HEK293 (cell line): Measurements from ENCODE around the gene IRX1.

Source experiments
- CTCF ChIA-PET: fragments of 350-600 bp; formaldehyde crosslinking; extraction: SDS; loops from one replicate; lab custom pipeline; 2021; ENCODE audit warnings: antibody characterized with exemption; lab: Yijun Ruan, JAX
- POLR2A ChIA-PET: fragments of 300-600 bp; formaldehyde crosslinking; extraction: SDS; loops from one replicate; lab custom pipeline; 2020; ENCODE audit warnings: antibody characterized with exemption, inconsistent platforms; lab: Yijun Ruan, JAX
- H3K27ac ChIP-seq: fragments of 200-500 bp; sonication (Bioruptor generic); 2 replicates; pipeline ENCODE4 v1.5.1; 2014; ENCODE audit warnings: low read depth, low read length, control low read depth, inconsistent platforms; ENCODE audit errors: extremely low read depth
- H3K36me3 ChIP-seq, 2 experiments: fragments of 200-500 bp in 1 of 2; sonication (Bioruptor generic) in 1 of 2; 1 replicate in 1 of 2; 2 replicates in 1 of 2; pipeline ENCODE4 v1.5.1; 2014 to 2017; ENCODE audit warnings: inconsistent platforms in 2 of 2, low read length in 2 of 2; ENCODE audit not compliant: control insufficient read depth in 2 of 2, insufficient read depth in 1 of 2
- H3K4me1 ChIP-seq: fragments of 200-500 bp; sonication (Bioruptor generic); 2 replicates; pipeline ENCODE4 v1.5.1; 2014; ENCODE audit warnings: mild to moderate bottlenecking, low read length, inconsistent platforms; ENCODE audit not compliant: control insufficient read depth, insufficient read depth
- H3K4me3 ChIP-seq: 2 replicates; pipeline ENCODE4 v1.5.1; 2011; ENCODE audit warnings: low read depth, mild to moderate bottlenecking, control low read depth, low read length, moderate library complexity
- H3K9me3 ChIP-seq: fragments of 200-500 bp; sonication (Bioruptor generic); 2 replicates; pipeline ENCODE4 v1.5.1; 2014; ENCODE audit warnings: low read depth, low read length, inconsistent platforms; ENCODE audit not compliant: control insufficient read depth, insufficient read depth
- KLF1 ChIP-seq: fragments of 450-650 bp; formaldehyde crosslinking; IDR thresholded peaks from 2 replicates; pipeline ENCODE4 v1.5.1; 2016; ENCODE audit warnings: missing biosample characterization, missing genetic modification characterization
- PRDM1 ChIP-seq: fragments of 450-650 bp; formaldehyde crosslinking; IDR thresholded peaks from 2 replicates; pipeline ENCODE4; 2016; ENCODE audit warnings: missing biosample characterization, missing genetic modification characterization
- ZBTB20 ChIP-seq: fragments of 450-650 bp; formaldehyde crosslinking; IDR thresholded peaks from 2 replicates; pipeline ENCODE4 v1.5.1; 2016; ENCODE audit warnings: missing biosample characterization, missing genetic modification characterization
- ZBTB49 ChIP-seq: fragments of 450-650 bp; formaldehyde crosslinking; IDR thresholded peaks from 2 replicates; pipeline ENCODE4 v1.5.1; 2016; ENCODE audit warnings: missing biosample characterization, missing genetic modification characterization, low read depth
- ZBTB8A ChIP-seq: fragments of 450-650 bp; formaldehyde crosslinking; IDR thresholded peaks from 2 replicates; pipeline ENCODE4 v1.5.1; 2016; ENCODE audit warnings: missing biosample characterization, missing genetic modification characterization
- ZIC2 ChIP-seq: fragments of 450-650 bp; formaldehyde crosslinking; IDR thresholded peaks from 2 replicates; pipeline ENCODE4 v1.5.1; 2016; ENCODE audit warnings: missing biosample characterization, missing genetic modification characterization
- ZNF112 ChIP-seq: fragments of 450-650 bp; formaldehyde crosslinking; IDR thresholded peaks from 2 replicates; pipeline ENCODE4 v1.5.0; 2017; ENCODE audit warnings: missing biosample characterization, missing genetic modification characterization
- ZNF19 ChIP-seq: fragments of 450-650 bp; formaldehyde crosslinking; IDR thresholded peaks from 2 replicates; pipeline ENCODE4; 2016; ENCODE audit warnings: missing biosample characterization, missing genetic modification characterization, low read depth
- ZNF248 ChIP-seq: fragments of 450-650 bp; formaldehyde crosslinking; IDR thresholded peaks from 2 replicates; pipeline ENCODE4 v1.5.1; 2017; ENCODE audit warnings: missing biosample characterization, missing genetic modification characterization
- ZNF292 ChIP-seq: fragments of 450-650 bp; formaldehyde crosslinking; IDR thresholded peaks from 2 replicates; pipeline ENCODE4 v1.5.1; 2016; ENCODE audit warnings: low read depth, missing biosample characterization, missing genetic modification characterization, borderline replicate concordance
- ZNF335 ChIP-seq: fragments of 450-650 bp; formaldehyde crosslinking; conservative IDR thresholded peaks from 2 replicates; pipeline ENCODE4 v1.5.1; 2016; ENCODE audit warnings: missing biosample characterization, missing genetic modification characterization
- ZNF391 ChIP-seq: fragments of 450-650 bp; formaldehyde crosslinking; IDR thresholded peaks from 2 replicates; pipeline ENCODE4 v1.5.1; 2016; ENCODE audit warnings: low read depth, missing biosample characterization, missing genetic modification characterization, borderline replicate concordance
- ZNF404 ChIP-seq: fragments of 450-650 bp; formaldehyde crosslinking; IDR thresholded peaks from 2 replicates; pipeline ENCODE4 v1.5.1; 2017; ENCODE audit warnings: missing biosample characterization, missing genetic modification characterization
- ZNF433 ChIP-seq: fragments of 450-650 bp; formaldehyde crosslinking; IDR thresholded peaks from 2 replicates; pipeline ENCODE4 v1.5.1; 2016; ENCODE audit warnings: missing biosample characterization, missing genetic modification characterization, low read depth
- ZNF544 ChIP-seq: fragments of 450-650 bp; formaldehyde crosslinking; IDR thresholded peaks from 2 replicates; pipeline ENCODE4 v1.5.0; 2017; ENCODE audit warnings: missing biosample characterization, missing genetic modification characterization
- ZNF549 ChIP-seq: fragments of 450-650 bp; IDR thresholded peaks from 2 replicates; pipeline ENCODE4 v1.5.1; 2018; ENCODE audit warnings: missing biosample characterization, missing genetic modification characterization, mild to moderate bottlenecking, inconsistent platforms, moderate library complexity
- ZNF558 ChIP-seq: fragments of 450-650 bp; formaldehyde crosslinking; IDR thresholded peaks from 2 replicates; pipeline ENCODE4 v1.5.1; 2016; ENCODE audit warnings: missing biosample characterization, missing genetic modification characterization
- ZNF624 ChIP-seq: fragments of 450-650 bp; formaldehyde crosslinking; IDR thresholded peaks from 2 replicates; pipeline ENCODE4 v1.5.1; 2017; ENCODE audit warnings: missing biosample characterization, missing genetic modification characterization
- ZNF670 ChIP-seq: fragments of 450-650 bp; formaldehyde crosslinking; IDR thresholded peaks from 2 replicates; pipeline ENCODE4 v1.5.1; 2016; ENCODE audit warnings: missing biosample characterization, missing genetic modification characterization, low read depth
- ZNF704 ChIP-seq: fragments of 450-650 bp; formaldehyde crosslinking; IDR thresholded peaks from 2 replicates; pipeline ENCODE4 v1.5.1; 2016; ENCODE audit warnings: missing biosample characterization, missing genetic modification characterization
- ZNF776 ChIP-seq: fragments of 450-650 bp; formaldehyde crosslinking; IDR thresholded peaks from 2 replicates; pipeline ENCODE4 v1.5.0; 2017; ENCODE audit warnings: missing biosample characterization, missing genetic modification characterization, borderline replicate concordance
- TF ChIP-seq, protein P1 (sequence below): fragments of 450-650 bp; formaldehyde crosslinking; IDR thresholded peaks from 2 replicates; pipeline ENCODE4 v1.5.1; 2016; ENCODE audit warnings: missing biosample characterization, missing genetic modification characterization
- TF ChIP-seq, protein P2 (sequence below): fragments of 450-650 bp; formaldehyde crosslinking; IDR thresholded peaks from 2 replicates; pipeline ENCODE4 v1.5.1; 2016; ENCODE audit warnings: missing biosample characterization, missing genetic modification characterization
- TF ChIP-seq, protein P3 (sequence below): fragments of 450-650 bp; formaldehyde crosslinking; IDR thresholded peaks from 2 replicates; pipeline ENCODE4 v1.5.1; 2016; ENCODE audit warnings: missing biosample characterization, missing genetic modification characterization

The IRX1 gene

GRCh38 chr5:3613726-3614125, 18.1 kb downstream of the IRX1 start (continued):
- TF ChIP-seq ZNF391 (tag by site-specific recombination), result no peak
- no peak for TF ChIP-seq ZIC2
- no peak for TF ChIP-seq ZNF558
- no peak for TF ChIP-seq ZNF624 (tag by site-specific recombination)

DNA sequence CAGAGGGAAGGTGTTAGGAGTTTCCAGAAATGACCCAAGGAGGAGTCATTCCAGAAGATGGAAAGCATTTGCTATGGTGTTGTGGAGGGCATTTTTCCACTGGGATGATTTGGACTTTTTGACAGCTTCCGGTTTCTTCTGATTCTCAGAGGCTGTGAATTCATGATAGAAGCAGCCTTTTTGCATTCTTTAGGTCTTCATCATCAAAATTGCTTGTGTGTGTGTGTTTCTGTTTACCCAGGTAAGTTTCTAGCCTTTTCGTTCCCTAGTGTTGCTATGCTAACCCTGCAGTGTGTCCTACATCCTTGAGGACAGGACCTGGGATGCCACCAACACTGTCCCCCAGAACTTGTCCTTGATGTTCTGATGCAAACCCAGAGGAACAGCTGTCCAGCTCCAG, 19.6 kb downstream of the IRX1 start:
- no peak for TF ChIP-seq ZBTB49
- no peak for TF ChIP-seq ZNF544 (tag by site-specific recombination)
- TF ChIP-seq ZNF404 (tag by site-specific recombination), result no peak
- TF ChIP-seq PRDM1, result no peak
- TF ChIP-seq ZNF335 (tag by site-specific recombination), result no peak
- no peak for TF ChIP-seq ZNF391 (tag by site-specific recombination)
- TF ChIP-seq ZNF433 (tag by site-specific recombination), result no peak
- TF ChIP-seq, protein P1, sequence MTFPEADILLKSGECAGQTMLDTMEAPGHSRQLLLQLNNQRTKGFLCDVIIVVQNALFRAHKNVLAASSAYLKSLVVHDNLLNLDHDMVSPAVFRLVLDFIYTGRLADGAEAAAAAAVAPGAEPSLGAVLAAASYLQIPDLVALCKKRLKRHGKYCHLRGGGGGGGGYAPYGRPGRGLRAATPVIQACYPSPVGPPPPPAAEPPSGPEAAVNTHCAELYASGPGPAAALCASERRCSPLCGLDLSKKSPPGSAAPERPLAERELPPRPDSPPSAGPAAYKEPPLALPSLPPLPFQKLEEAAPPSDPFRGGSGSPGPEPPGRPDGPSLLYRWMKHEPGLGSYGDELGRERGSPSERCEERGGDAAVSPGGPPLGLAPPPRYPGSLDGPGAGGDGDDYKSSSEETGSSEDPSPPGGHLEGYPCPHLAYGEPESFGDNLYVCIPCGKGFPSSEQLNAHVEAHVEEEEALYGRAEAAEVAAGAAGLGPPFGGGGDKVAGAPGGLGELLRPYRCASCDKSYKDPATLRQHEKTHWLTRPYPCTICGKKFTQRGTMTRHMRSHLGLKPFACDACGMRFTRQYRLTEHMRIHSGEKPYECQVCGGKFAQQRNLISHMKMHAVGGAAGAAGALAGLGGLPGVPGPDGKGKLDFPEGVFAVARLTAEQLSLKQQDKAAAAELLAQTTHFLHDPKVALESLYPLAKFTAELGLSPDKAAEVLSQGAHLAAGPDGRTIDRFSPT (tag by site-specific recombination), result no peak
- no peak for TF ChIP-seq ZNF248 (tag by site-specific recombination)
- TF ChIP-seq, protein P2, sequence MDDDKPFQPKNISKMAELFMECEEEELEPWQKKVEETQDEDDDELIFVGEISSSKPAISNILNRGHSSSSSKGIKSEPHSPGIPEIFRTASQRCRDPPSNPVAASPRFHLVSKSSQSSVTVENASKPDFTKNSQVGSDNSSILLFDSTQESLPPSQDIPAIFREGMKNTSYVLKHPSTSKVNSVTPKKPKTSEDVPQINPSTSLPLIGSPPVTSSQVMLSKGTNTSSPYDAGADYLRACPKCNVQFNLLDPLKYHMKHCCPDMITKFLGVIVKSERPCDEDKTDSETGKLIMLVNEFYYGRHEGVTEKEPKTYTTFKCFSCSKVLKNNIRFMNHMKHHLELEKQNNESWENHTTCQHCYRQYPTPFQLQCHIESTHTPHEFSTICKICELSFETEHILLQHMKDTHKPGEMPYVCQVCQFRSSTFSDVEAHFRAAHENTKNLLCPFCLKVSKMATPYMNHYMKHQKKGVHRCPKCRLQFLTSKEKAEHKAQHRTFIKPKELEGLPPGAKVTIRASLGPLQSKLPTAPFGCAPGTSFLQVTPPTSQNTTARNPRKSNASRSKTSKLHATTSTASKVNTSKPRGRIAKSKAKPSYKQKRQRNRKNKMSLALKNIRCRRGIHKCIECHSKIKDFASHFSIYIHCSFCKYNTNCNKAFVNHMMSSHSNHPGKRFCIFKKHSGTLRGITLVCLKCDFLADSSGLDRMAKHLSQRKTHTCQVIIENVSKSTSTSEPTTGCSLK (tag by site-specific recombination), result no peak
- no peak for TF ChIP-seq KLF1 (tag by site-specific recombination)
- TF ChIP-seq, all 188 proteins: peak for 0
- no peaks in the 10 kb centered on the region for H3K4me1 ChIP-seq
- H3K27ac ChIP-seq, result no peak overlapping the region
- no peak overlapping the region for H3K4me3 ChIP-seq
- ChIA-PET CTCF (no interaction called here), POLR2A (no interaction called here)
- no peaks in the 10 kb centered on the region for H3K9me3 ChIP-seq
- H3K36me3 ChIP-seq, result no peaks in the 10 kb centered on the region

GRCh38 chr5:3615829-3616228, 20.2 kb downstream of the IRX1 start:
- H3K9me3 ChIP-seq, result no peaks in the 10 kb centered on the region
- H3K36me3 ChIP-seq, result no peaks in the 10 kb centered on the region
- CTCF ChIA-PET, result interaction anchor here (1.0 kb wide), 1 partner anchor 46 kb away, joined by 3 read pairs; no protein-coding TSS in a partner anchor
- POLR2A ChIA-PET, result no interaction called here
- no peak overlapping the region for H3K27ac ChIP-seq
- H3K4me1 ChIP-seq, result no peaks in the 10 kb centered on the region
- no peak overlapping the region for H3K4me3 ChIP-seq
- TF ChIP-seq, protein P3, sequence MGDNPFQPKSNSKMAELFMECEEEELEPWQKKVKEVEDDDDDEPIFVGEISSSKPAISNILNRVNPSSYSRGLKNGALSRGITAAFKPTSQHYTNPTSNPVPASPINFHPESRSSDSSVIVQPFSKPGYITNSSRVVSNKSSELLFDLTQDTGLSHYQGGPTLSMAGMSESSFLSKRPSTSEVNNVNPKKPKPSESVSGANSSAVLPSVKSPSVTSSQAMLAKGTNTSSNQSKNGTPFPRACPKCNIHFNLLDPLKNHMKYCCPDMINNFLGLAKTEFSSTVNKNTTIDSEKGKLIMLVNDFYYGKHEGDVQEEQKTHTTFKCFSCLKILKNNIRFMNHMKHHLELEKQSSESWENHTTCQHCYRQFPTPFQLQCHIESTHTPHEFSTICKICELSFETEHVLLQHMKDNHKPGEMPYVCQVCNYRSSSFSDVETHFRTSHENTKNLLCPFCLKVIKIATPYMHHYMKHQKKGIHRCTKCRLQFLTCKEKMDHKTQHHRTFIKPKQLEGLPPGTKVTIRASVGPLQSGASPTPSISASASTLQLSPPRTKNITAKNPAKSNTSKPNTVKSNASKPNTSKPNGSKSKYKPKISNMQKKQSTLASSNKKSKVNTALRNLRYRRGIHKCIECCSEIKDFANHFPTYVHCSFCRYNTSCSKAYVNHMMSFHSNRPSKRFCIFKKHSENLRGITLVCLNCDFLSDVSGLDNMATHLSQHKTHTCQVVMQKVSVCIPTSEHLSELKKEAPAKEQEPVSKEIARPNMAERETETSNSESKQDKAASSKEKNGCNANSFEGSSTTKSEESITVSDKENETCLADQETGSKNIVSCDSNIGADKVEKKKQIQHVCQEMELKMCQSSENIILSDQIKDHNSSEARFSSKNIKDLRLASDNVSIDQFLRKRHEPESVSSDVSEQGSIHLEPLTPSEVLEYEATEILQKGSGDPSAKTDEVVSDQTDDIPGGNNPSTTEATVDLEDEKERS, result no peak
- no peak for TF ChIP-seq ZNF292 (tag by site-specific recombination)
- no peak for TF ChIP-seq ZNF670 (tag by site-specific recombination)
- TF ChIP-seq ZNF776 (tag by site-specific recombination), result no peak
- TF ChIP-seq ZNF549, result no peak
- no peak for TF ChIP-seq ZNF704
- no peak for TF ChIP-seq ZNF544 (tag by site-specific recombination)
- no peak for TF ChIP-seq ZNF19 (tag by site-specific recombination)
- no peak for TF ChIP-seq ZNF112 (tag by site-specific recombination)
- TF ChIP-seq ZBTB8A (tag by site-specific recombination), result no peak
- no peak for TF ChIP-seq ZBTB20 (tag by site-specific recombination)
